NOMO-1 treated with dmso at 0.1 percent for 144 hours (cell line): ENCODE data around the gene FOXE1.

Experiments used
- DNase-seq: peaks from one replicate; lab custom pipeline; 2025; ENCODE audit not compliant: unreplicated experiment; lab: John Stamatoyannopoulos, UW

The FOXE1 gene

GRCh38 chr9:97848215-97848479 lies 4.9 kb upstream of the FOXE1 start:
- no peak for DNase-seq

- DNase-seq, result no peak
Measured at GRCh38 chr9:97848480-97849237, 4.4 kb upstream of the FOXE1 start.

GRCh38 chr9:97849980-97850379 lies 3.0 kb upstream of the FOXE1 start:
- no peak for DNase-seq

- DNase-seq, result no peak
Measured at GRCh38 chr9:97850746-97851445, 2.1 kb upstream of the FOXE1 start.

GRCh38 chr9:97851446-97851883 lies 1.6 kb upstream of the FOXE1 start:
- no peak for DNase-seq

GRCh38 chr9:97852001-97852398 lies 1.0 kb upstream of the FOXE1 start:
- no peak for DNase-seq

GRCh38 chr9:97852399-97853055 lies 499 bp upstream of the FOXE1 start:
- DNase-seq, result no peak

GRCh38 chr9:97853844-97854695 lies 1.0 kb downstream of the FOXE1 start:
- DNase-seq, result peak; percentile 22

GRCh38 chr9:97854696-97855485 lies 1.9 kb downstream of the FOXE1 start:
- no peak for DNase-seq

- no peak for DNase-seq
Measured at GRCh38 chr9:97855486-97855875, 2.5 kb downstream of the FOXE1 start.

- DNase-seq, result no peak
Measured at GRCh38 chr9:97855899-97856298, 2.9 kb downstream of the FOXE1 start.

GRCh38 chr9:97856857-97857605 lies 4.0 kb downstream of the FOXE1 start:
- DNase-seq, result no peak

- no peak for DNase-seq
Measured at GRCh38 chr9:97857606-97858392, 4.8 kb downstream of the FOXE1 start.

GRCh38 chr9:97858393-97858713 lies 5.3 kb downstream of the FOXE1 start:
- no peak for DNase-seq

- DNase-seq, result no peak
Measured at GRCh38 chr9:97858826-97859225, 5.8 kb downstream of the FOXE1 start.

- DNase-seq, result no peak
Measured at GRCh38 chr9:97859346-97859745, 6.3 kb downstream of the FOXE1 start.

- no peak for DNase-seq
Measured at GRCh38 chr9:97860451-97861147, 7.6 kb downstream of the FOXE1 start.

- no peak for DNase-seq
Measured at GRCh38 chr9:97861148-97861475, 8.1 kb downstream of the FOXE1 start.

GRCh38 chr9:97863314-97863713 lies 10.3 kb downstream of the FOXE1 start:
- no peak for DNase-seq
